Lower leg skin (tissue), 4 donors: ENCODE data around the gene KRT7. TPM values are rescaled to one million over a fixed set of nuclear protein-coding genes. Genes with fewer than 3 reads are reported as not detected.
A peak's percentile ranks its signal among the peaks of the same experiment; 100 is the strongest.

Experiments used
- DNase-seq, 2 donors: peaks; one replicate each; pipeline ENCODE4 v3.0.0-alpha.2; 2019; ENCODE audit warnings: low spot score in 2 of 2
- H3K4me3 ChIP-seq: fragments of 200-600 bp; sonication (generic); 2 replicates; pipeline ENCODE4 v1.5.1; 2017; ENCODE audit warnings: mild to moderate bottlenecking, low read depth; ENCODE audit not compliant: poor library complexity, severe bottlenecking
- POLR2A ChIP-seq, 2 donors: fragments of 450-650 bp; IDR thresholded peaks; one replicate each; pipeline ENCODE4 v1.6.1; 2016 to 2017; ENCODE audit warnings: antibody characterized with exemption in 2 of 2, mild to moderate bottlenecking in 1 of 2, moderate library complexity in 1 of 2
- WGBS, 2 donors: methylation state at CpG; one replicate each; pipeline ENCODE4 v1.1.5; 2018; 5-methylcytosine and 5-hydroxymethylcytosine counted together
- intact Hi-C: fragments of 100-400 bp; cut with DNase I; formaldehyde crosslinking; loops from one replicate; pipeline ENCODE4 v1.15.0; 2023; ENCODE audit warnings: low total_unique reads
- total RNA-seq, 4 donors: library from RNA; depleted of rRNA; stranded (reverse); fragments of >200 nt; gene quantifications; one replicate each; pipeline ENCODE4 v1.1.0, GENCODE V29; 2016
- TF ChIP-seq, protein P1 (sequence below), 3 donors: fragments of 450-650 bp; IDR thresholded peaks; one replicate each; pipeline ENCODE4 v1.5.1; 2016; ENCODE audit warnings: antibody characterized with exemption in 3 of 3, mild to moderate bottlenecking in 3 of 3, moderate library complexity in 2 of 3

The KRT7 gene
- total RNA-seq, 4 donors from 2014 or later: 28.2 to 206 (median 125) TPM

DNA sequence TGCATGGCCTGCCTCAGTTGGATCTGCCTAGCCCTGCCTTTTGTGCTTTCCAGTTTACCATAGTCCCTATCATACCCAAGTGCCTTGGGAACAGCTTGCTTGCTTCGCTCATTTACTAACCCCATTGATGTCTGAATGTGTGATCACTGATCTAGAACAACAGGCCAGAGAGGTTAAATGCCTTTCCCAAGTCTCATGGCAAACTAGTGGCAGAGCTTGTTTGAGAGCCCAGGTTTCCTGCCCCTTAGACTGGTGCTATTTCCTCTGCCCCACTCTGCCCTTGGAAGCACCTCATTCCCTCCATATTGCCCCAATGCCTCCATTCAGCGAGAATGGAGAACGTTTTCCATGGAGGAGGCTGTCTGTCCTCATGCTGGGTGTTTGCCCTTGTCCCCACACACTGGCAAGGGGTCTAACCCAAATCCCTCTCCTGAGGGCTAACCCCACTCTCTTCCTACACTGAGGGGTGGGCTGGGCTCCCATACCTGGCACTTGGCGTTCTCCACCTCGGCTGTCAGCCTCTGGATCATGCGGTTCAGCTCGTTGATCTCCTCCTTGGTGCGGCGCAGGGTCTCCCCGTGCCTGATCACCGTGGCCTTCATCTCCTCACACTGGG lies 19.8 kb downstream of the KRT7 start:
- intact Hi-C loops: no loop called here
- no peak overlapping the region for H3K4me3 ChIP-seq
- no peak for TF ChIP-seq POLR2A (IDR thresholded peaks at IDR 0.05)
- TF ChIP-seq, protein P1, sequence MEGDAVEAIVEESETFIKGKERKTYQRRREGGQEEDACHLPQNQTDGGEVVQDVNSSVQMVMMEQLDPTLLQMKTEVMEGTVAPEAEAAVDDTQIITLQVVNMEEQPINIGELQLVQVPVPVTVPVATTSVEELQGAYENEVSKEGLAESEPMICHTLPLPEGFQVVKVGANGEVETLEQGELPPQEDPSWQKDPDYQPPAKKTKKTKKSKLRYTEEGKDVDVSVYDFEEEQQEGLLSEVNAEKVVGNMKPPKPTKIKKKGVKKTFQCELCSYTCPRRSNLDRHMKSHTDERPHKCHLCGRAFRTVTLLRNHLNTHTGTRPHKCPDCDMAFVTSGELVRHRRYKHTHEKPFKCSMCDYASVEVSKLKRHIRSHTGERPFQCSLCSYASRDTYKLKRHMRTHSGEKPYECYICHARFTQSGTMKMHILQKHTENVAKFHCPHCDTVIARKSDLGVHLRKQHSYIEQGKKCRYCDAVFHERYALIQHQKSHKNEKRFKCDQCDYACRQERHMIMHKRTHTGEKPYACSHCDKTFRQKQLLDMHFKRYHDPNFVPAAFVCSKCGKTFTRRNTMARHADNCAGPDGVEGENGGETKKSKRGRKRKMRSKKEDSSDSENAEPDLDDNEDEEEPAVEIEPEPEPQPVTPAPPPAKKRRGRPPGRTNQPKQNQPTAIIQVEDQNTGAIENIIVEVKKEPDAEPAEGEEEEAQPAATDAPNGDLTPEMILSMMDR (IDR thresholded peaks at IDR 0.05): no peak
- WGBS, 2 donors: 93 to 94% methylated on average over 10 to 11 of the region's 11 CpGs
- peak in 1 of 2 donors; percentile 63 for DNase-seq

GRCh38 chr12:52253391-52254179 lies 20.5 kb downstream of the KRT7 start:
- peak in 1 of 2 donors; percentile 76 for DNase-seq
- TF ChIP-seq, protein P1 (IDR thresholded peaks at IDR 0.05): no peak
- no peak for TF ChIP-seq POLR2A (IDR thresholded peaks at IDR 0.05)
- no peak overlapping the region for H3K4me3 ChIP-seq
- intact Hi-C loops: no loop called here
- 92 to 99% methylated on average over 8 to 14 of the region's 14 CpGs for WGBS, 2 donors

- no peak overlapping the region for H3K4me3 ChIP-seq
- 91 to 93% methylated on average over 10 of the region's 10 CpGs for WGBS, 2 donors
- TF ChIP-seq POLR2A (IDR thresholded peaks at IDR 0.05): no peak
- intact Hi-C loops: no loop called here
- peak in 1 of 2 donors; percentile 61 for DNase-seq
Measured at GRCh38 chr12:52254180-52254964, 21.3 kb downstream of the KRT7 start.

DNA sequence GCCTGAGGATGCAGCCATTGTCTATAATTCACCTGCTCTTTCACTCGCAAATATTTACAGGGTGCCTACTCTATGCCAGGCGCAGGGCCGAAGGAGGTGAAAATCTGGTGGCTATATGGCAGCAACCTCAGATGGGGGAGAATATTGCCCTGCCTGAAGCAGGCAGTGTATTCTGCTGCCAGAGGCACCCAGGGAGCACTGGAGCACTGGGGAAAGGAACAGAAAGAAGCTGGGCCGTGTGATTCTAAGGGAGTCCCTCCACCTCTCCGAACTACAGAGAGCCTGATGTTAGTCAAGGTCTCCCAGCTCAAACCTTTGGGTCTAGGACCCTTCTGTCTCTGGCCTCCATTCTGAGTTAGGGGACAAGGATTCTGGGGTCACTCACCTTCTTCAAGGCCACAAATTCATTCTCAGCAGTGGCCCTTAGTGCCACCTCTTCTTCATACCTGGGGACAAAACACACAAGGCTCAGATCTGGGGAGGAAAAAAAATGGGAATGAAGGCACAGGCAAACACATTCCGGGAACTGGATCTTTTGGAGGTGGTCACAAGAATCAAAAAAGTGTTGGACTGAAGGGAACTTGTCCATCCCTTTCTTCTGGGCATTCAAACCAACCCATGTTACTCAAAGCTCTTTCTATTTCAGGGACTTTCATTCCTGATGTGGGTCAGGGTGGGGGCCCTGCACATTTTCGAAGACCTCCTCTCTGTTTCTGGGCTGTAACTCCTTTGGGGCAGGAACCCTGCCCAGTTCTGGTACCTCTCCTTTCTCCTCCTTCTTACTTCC lies 22.1 kb downstream of the KRT7 start:
- H3K4me3 ChIP-seq: no peak overlapping the region
- peak in 1 of 2 donors; percentile 40 for DNase-seq
- no peak for TF ChIP-seq POLR2A (IDR thresholded peaks at IDR 0.05)
- TF ChIP-seq, protein P1 (IDR thresholded peaks at IDR 0.05): no peak
- intact Hi-C loops: no loop called here
- WGBS, 2 donors: 83 to 84% methylated on average over 7 of the region's 7 CpGs

- intact Hi-C loops: no loop called here
- H3K4me3 ChIP-seq: no peak overlapping the region
- WGBS, 2 donors: 92% methylated on average over 9 of the region's 9 CpGs
- TF ChIP-seq, protein P1 (IDR thresholded peaks at IDR 0.05): no peak
- DNase-seq: peak in 1 of 2 donors; percentile 71
Measured at GRCh38 chr12:52255926-52256583, 23.0 kb downstream of the KRT7 start.
